ENCODE results near the gene CORO1C.

Gene CORO1C

GRCh38 chr12:108759924-108760323, 28.6 kb upstream of the CORO1C start:
- TF ChIP-seq, protein P1, sequence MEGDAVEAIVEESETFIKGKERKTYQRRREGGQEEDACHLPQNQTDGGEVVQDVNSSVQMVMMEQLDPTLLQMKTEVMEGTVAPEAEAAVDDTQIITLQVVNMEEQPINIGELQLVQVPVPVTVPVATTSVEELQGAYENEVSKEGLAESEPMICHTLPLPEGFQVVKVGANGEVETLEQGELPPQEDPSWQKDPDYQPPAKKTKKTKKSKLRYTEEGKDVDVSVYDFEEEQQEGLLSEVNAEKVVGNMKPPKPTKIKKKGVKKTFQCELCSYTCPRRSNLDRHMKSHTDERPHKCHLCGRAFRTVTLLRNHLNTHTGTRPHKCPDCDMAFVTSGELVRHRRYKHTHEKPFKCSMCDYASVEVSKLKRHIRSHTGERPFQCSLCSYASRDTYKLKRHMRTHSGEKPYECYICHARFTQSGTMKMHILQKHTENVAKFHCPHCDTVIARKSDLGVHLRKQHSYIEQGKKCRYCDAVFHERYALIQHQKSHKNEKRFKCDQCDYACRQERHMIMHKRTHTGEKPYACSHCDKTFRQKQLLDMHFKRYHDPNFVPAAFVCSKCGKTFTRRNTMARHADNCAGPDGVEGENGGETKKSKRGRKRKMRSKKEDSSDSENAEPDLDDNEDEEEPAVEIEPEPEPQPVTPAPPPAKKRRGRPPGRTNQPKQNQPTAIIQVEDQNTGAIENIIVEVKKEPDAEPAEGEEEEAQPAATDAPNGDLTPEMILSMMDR (IDR thresholded peaks at IDR 0.05; ENCODE audit: insufficient read depth, low read length, poor library complexity, severe bottlenecking) = no peak
- no peak for DNase-seq (ENCODE audit: extremely low read depth, insufficient read length)
- no peak overlapping the region for H3K4me3 ChIP-seq (replicated peaks; ENCODE audit: low read depth, low read length)
- no peaks in the 10 kb centered on the region for H3K36me3 ChIP-seq (ENCODE audit: control insufficient read depth, insufficient read depth, low read length)
- H3K27me3 ChIP-seq (replicated peaks; ENCODE audit: control insufficient read depth, insufficient read depth, low read length) = no peaks in the 10 kb centered on the region

DNA sequence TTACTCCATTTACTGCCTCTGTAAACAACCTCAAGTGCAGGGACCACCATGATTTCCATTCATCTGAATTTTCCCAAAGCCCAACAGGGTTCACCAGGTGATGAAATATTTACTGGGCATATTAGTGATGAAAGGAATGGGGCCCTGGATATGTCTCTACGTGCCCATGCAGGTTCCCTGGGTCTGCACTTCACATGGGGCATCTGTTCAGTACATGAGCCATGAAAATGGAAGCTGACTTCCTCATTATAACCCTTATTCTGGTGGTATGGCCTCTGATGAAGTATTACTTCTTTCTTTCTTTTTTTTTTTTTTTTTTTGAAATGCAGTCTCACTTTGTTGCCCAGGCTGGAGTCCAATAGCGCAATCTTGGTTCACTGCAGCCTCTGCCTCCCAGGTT, 26.5 kb upstream of the CORO1C start:
- Histone ChIP-seq H3K36me3 (ENCODE audit: control insufficient read depth, insufficient read depth, low read length) (no peaks in the 10 kb centered on the region), H3K27me3 (replicated peaks; ENCODE audit: control insufficient read depth, insufficient read depth, low read length) (no peaks in the 10 kb centered on the region), H3K4me3 (replicated peaks; ENCODE audit: low read depth, low read length) (no peak overlapping the region)
- DNase-seq (ENCODE audit: extremely low read depth, insufficient read length) = no peak
- TF ChIP-seq, protein P1 (IDR thresholded peaks at IDR 0.05; ENCODE audit: insufficient read depth, low read length, poor library complexity, severe bottlenecking) = no peak

DNA sequence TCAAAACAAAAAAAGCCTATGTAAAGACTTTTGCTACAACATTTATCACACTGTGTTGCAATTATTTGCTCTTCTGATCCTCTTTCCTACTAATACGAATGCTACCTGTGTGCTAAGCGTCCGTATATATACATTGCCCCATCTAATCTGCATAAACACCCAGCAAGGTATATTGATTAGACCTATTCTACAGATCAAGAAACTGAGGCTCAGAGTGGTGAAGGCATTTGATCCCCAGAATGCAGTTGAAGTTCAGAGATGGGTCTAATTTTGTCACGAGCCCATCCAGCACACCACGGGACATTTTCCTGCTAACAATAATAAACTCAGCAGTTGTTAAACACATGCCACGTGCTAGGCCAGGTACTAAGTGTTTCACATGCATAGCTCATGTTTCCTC, 25.1 kb upstream of the CORO1C start:
- no peak for DNase-seq (ENCODE audit: extremely low read depth, insufficient read length)
- H3K27me3 ChIP-seq (replicated peaks; ENCODE audit: control insufficient read depth, insufficient read depth, low read length) = no peaks in the 10 kb centered on the region
- no peak overlapping the region for H3K4me3 ChIP-seq (replicated peaks; ENCODE audit: low read depth, low read length)
- TF ChIP-seq, protein P1 (IDR thresholded peaks at IDR 0.05; ENCODE audit: insufficient read depth, low read length, poor library complexity, severe bottlenecking) = no peak
- H3K36me3 ChIP-seq (ENCODE audit: control insufficient read depth, insufficient read depth, low read length) = no peaks in the 10 kb centered on the region

DNA sequence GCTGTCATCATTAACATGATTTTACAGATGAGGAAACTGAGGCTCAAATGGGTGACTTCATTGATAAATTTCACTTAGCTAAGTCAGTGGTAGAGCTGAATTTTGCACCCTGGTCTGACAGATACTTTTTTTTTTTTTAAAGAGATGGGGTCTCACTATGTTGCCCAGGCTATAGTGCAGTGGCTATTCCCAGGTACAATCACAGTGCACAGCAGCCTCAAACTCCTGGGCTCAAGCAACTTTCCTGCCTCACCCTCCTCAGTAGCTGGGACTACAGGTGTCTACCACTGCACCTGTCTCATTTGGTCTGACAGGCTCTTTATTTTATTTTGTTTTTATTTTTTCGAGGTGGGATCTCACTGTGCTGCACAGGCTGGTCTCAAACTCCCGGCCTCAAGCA, 24.2 kb upstream of the CORO1C start:
- TF ChIP-seq, protein P1 (IDR thresholded peaks at IDR 0.05; ENCODE audit: insufficient read depth, low read length, poor library complexity, severe bottlenecking) = no peak
- no peak overlapping the region for H3K4me3 ChIP-seq (replicated peaks; ENCODE audit: low read depth, low read length)
- H3K36me3 ChIP-seq (ENCODE audit: control insufficient read depth, insufficient read depth, low read length) = no peaks in the 10 kb centered on the region
- DNase-seq (ENCODE audit: extremely low read depth, insufficient read length) = no peak
- no peaks in the 10 kb centered on the region for H3K27me3 ChIP-seq (replicated peaks; ENCODE audit: control insufficient read depth, insufficient read depth, low read length)

DNA sequence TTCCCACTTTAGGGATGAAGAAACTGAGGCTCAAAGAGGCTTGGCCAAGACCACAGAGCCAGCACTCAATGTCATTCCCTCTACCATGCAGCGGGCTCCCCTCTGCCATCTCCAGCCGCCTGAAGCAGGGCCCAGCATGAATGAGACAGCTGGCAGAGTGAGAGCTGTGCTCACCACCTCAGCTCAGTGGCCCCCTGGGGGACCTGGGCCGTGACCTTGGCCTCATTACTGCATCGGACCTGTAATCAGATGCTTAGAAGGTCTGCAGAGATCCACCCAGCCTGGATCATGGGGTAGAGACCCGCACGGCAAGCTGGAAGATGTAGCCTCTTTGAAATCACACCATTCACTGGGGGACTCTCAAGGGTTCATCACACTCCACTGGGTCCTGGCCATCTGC, 22.7 kb upstream of the CORO1C start:
- no peaks in the 10 kb centered on the region for H3K27me3 ChIP-seq (replicated peaks; ENCODE audit: control insufficient read depth, insufficient read depth, low read length)
- H3K4me3 ChIP-seq (replicated peaks; ENCODE audit: low read depth, low read length) = no peak overlapping the region
- TF ChIP-seq, protein P1 (IDR thresholded peaks at IDR 0.05; ENCODE audit: insufficient read depth, low read length, poor library complexity, severe bottlenecking) = no peak
- H3K36me3 ChIP-seq (ENCODE audit: control insufficient read depth, insufficient read depth, low read length) = no peaks in the 10 kb centered on the region
- no peak for DNase-seq (ENCODE audit: extremely low read depth, insufficient read length)

GRCh38 chr12:108752387-108752786, 21.1 kb upstream of the CORO1C start:
- TF ChIP-seq, protein P1 (IDR thresholded peaks at IDR 0.05; ENCODE audit: insufficient read depth, low read length, poor library complexity, severe bottlenecking) = no peak
- Histone ChIP-seq H3K27me3 (replicated peaks; ENCODE audit: control insufficient read depth, insufficient read depth, low read length) (no peaks in the 10 kb centered on the region), H3K4me3 (replicated peaks; ENCODE audit: low read depth, low read length) (no peak overlapping the region), H3K36me3 (ENCODE audit: control insufficient read depth, insufficient read depth, low read length) (no peaks in the 10 kb centered on the region)
- DNase-seq (ENCODE audit: extremely low read depth, insufficient read length) = no peak
